GM11168 (cell line): ENCODE results near the gene TP53TG3C.
"Not testable (repeated sequence)": the region's sequence is repeated elsewhere in the genome, so short reads cannot be mapped to it uniquely, and the experiment has no call there.

Experiments used
- in situ Hi-C: fragments of 300-500 bp; cut with MboI; formaldehyde crosslinking; loops from one replicate; pipeline ENCODE4 v1.12.0; 2022; ENCODE audit warnings: low sequenced_read_pairs; ENCODE audit not compliant: unreplicated experiment

TP53TG3C gene, protein sequence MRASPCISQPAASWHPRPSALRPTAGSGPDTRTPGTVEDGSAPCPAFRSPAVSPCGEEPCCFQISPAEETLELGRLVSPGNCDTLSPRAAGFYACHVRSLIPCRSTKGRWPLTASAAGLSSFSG

DNA sequence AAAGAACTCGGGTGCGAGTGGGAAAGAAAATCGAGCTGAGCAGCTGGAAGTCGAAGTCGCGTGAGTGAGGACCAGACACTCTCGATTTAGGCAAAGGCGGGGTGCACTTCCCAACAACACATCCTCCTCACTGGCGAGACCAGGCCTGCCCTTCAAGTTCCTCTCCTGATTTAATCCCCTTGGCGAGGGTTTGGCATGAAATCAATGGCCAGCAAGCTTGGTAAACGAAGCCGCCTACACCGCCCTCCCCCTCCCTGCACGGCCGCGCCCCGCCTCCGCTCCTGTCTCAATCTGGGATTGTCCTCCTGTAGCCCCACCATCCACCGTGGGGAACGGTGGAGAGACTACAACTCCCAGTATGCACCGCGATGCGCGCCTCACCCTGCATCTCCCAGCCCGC is at the start of gene TP53TG3C:
Gene TP53TG3C (plus strand): TSS at position 301 of the 400 bp plus-strand sequence. CDS start 68 bp downstream, at position 369.
- in situ Hi-C loops: not testable (repeated sequence)
